ENCODE measurements around the gene AHCYL1. TPM values are rescaled to one million over a fixed set of nuclear protein-coding genes. Genes with fewer than 3 reads are reported as not detected.

Gene AHCYL1
- total RNA-seq, 1 experiment from 2014 or later, result 92.0 TPM

- no peaks in the 10 kb centered on the region for H3K27me3 ChIP-seq (ENCODE audit: insufficient read depth, low read length)
- CTCF ChIA-PET, result no interaction called here
- no peak overlapping the region for H3K4me3 ChIP-seq (replicated peaks in 1 of 2; ENCODE audit: low read depth in 1 of 2, low read length in 2 of 2)
- POLR2A ChIA-PET, result no interaction called here
- RAD21 ChIA-PET (ENCODE audit: low non-redundant PET in 1 of 2, low total read pairs in 2 of 2, uncharacterized antibody in 2 of 2, unreplicated experiment in 2 of 2), result no interaction called here
- H2AFZ ChIP-seq (ENCODE audit: low read depth, low read length, poor library complexity, severe bottlenecking), result no peak overlapping the region
- H3K4me1 ChIP-seq (ENCODE audit: control insufficient read depth in 1 of 2, insufficient read depth in 2 of 2, low read length in 2 of 2), result peaks cover 0 to 6% of the 10 kb centered on the region in 2 experiments; a peak in 1 of 4 replicates
- no peak overlapping the region for H3K9ac ChIP-seq (ENCODE audit: low read length)
- TF ChIP-seq SRF (IDR thresholded peaks at IDR 0.05; ENCODE audit: low read depth) (no peak), SIN3A (IDR thresholded peaks at IDR 0.05; ENCODE audit: low read depth) (no peak), ZNF274 (IDR thresholded peaks at IDR 0.05; ENCODE audit: low read depth, low read length) (no peak), POLR2A (IDR thresholded peaks at IDR 0.05; ENCODE audit: borderline replicate concordance, extremely low read depth, insufficient read depth, insufficient read length) (no peak), ZBTB33 (IDR thresholded peaks at IDR 0.05; ENCODE audit: extremely low read depth, insufficient replicate concordance, low read length) (no peak), JUND (IDR thresholded peaks at IDR 0.05) (no peak), CBX3 (IDR thresholded peaks at IDR 0.05; ENCODE audit: low read depth) (no peak)
- TF ChIP-seq, protein P1, sequence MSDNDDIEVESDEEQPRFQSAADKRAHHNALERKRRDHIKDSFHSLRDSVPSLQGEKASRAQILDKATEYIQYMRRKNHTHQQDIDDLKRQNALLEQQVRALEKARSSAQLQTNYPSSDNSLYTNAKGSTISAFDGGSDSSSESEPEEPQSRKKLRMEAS (IDR thresholded peaks at IDR 0.05), result no peak
- ATAC-seq (no peak), DNase-seq (ENCODE audit: low read depth, low spot score) (no peak)
- H3K36me3 ChIP-seq (ENCODE audit: control insufficient read depth in 1 of 2, insufficient read depth in 2 of 2, low read length in 2 of 2), result no peaks in the 10 kb centered on the region
- no peak overlapping the region for H3K27ac ChIP-seq (ENCODE audit: low read depth, low read length)
- intact Hi-C loops (cut with micrococcal nuclease), result no loop called here
- BruUV-seq (replicated peaks), result no TSS peak
- H4K20me1 ChIP-seq (ENCODE audit: insufficient read depth), result no peaks in the 10 kb centered on the region
- H3K9me3 ChIP-seq (ENCODE audit: control insufficient read depth in 1 of 2, insufficient read depth in 1 of 2, low read depth in 1 of 2, low read length in 2 of 2), result no peaks in the 10 kb centered on the region
- H3K9me2 ChIP-seq (ENCODE audit: insufficient read depth), result no peaks in the 10 kb centered on the region
- no peak overlapping the region for H3K4me2 ChIP-seq (ENCODE audit: low read length)
- H3K79me2 ChIP-seq (ENCODE audit: insufficient read depth, low read length), result no peaks in the 10 kb centered on the region
These were observed 15.3 kb upstream of the AHCYL1 start for GRCh38 chr1:109969146-109969829.

- ChIA-PET RAD21 (ENCODE audit: low non-redundant PET in 1 of 2, low total read pairs in 2 of 2, uncharacterized antibody in 2 of 2, unreplicated experiment in 2 of 2) (no interaction called here), CTCF (no interaction called here)
- ATAC-seq, result no peak
- no peak for TF ChIP-seq SIN3A (IDR thresholded peaks at IDR 0.05; ENCODE audit: low read depth)
- no peak for TF ChIP-seq EZH2 (IDR thresholded peaks at IDR 0.05)
- no peak for TF ChIP-seq RAD21 (IDR thresholded peaks at IDR 0.05; ENCODE audit: low read depth)
- no peak for TF ChIP-seq REST (IDR thresholded peaks at IDR 0.05; ENCODE audit: low read depth)
- TF ChIP-seq, protein P2, sequence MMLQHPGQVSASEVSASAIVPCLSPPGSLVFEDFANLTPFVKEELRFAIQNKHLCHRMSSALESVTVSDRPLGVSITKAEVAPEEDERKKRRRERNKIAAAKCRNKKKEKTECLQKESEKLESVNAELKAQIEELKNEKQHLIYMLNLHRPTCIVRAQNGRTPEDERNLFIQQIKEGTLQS (IDR thresholded peaks at IDR 0.05), result no peak
- no peak for TF ChIP-seq TCF7L2 (IDR thresholded peaks at IDR 0.05; ENCODE audit: borderline replicate concordance, extremely low read depth, insufficient read depth, insufficient read length)
- no peak for TF ChIP-seq SRF (IDR thresholded peaks at IDR 0.05; ENCODE audit: low read depth)
- no peak for TF ChIP-seq JUND (IDR thresholded peaks at IDR 0.05)
- TF ChIP-seq EZH2phosphoT487 (IDR thresholded peaks at IDR 0.05; ENCODE audit: borderline replicate concordance), result no peak
- no peak for TF ChIP-seq POLR2A (IDR thresholded peaks at IDR 0.05; ENCODE audit: borderline replicate concordance, extremely low read depth, insufficient read depth, insufficient read length)
- no peak for TF ChIP-seq ZNF274 (IDR thresholded peaks at IDR 0.05; ENCODE audit: low read depth, low read length)
These were observed 14.7 kb upstream of the AHCYL1 start for GRCh38 chr1:109969907-109970306.

More at GRCh38 chr1:109969907-109970306, 14.7 kb upstream of the AHCYL1 start:
- Histone ChIP-seq H2AFZ (ENCODE audit: low read depth, low read length, poor library complexity, severe bottlenecking) (no peak overlapping the region), H4K20me1 (ENCODE audit: insufficient read depth) (no peaks in the 10 kb centered on the region), H3K36me3 (ENCODE audit: control insufficient read depth in 1 of 2, insufficient read depth in 2 of 2, low read length in 2 of 2) (no peaks in the 10 kb centered on the region), H3K79me2 (ENCODE audit: insufficient read depth, low read length) (no peaks in the 10 kb centered on the region), H3K27ac (ENCODE audit: low read depth, low read length) (no peak overlapping the region), H3K9me3 (ENCODE audit: control insufficient read depth in 1 of 2, insufficient read depth in 1 of 2, low read depth in 1 of 2, low read length in 2 of 2) (no peaks in the 10 kb centered on the region), H3K9ac (ENCODE audit: low read length) (no peak overlapping the region), H3K27me3 (ENCODE audit: insufficient read depth, low read length) (no peaks in the 10 kb centered on the region), H3K4me2 (ENCODE audit: low read length) (no peak overlapping the region), H3K9me2 (ENCODE audit: insufficient read depth) (no peaks in the 10 kb centered on the region), H3K4me3 (replicated peaks in 1 of 2; ENCODE audit: low read depth in 1 of 2, low read length in 2 of 2) (no peak overlapping the region), H3K4me1 (ENCODE audit: control insufficient read depth in 1 of 2, insufficient read depth in 2 of 2, low read length in 2 of 2) (peaks cover 0 to 6% of the 10 kb centered on the region in 2 experiments; a peak in 1 of 4 replicates)
- POLR2A ChIA-PET, result no interaction called here
- intact Hi-C loops (cut with micrococcal nuclease), result no loop called here
- no peak for DNase-seq (ENCODE audit: low read depth, low spot score)
- BruUV-seq (replicated peaks), result no TSS peak
